Panc1 (cell line): Measurements from ENCODE around the gene IGFLR1. TPM values are rescaled to one million over a fixed set of nuclear protein-coding genes. Genes with fewer than 3 reads are reported as not detected.

ENCODE experiments used
- total RNA-seq: library from RNA; stranded (reverse); gene quantifications from one replicate; pipeline ENCODE4 v1.2.1, GENCODE V29; 2021; ENCODE audit not compliant: unreplicated experiment

The IGFLR1 gene
- total RNA-seq, 1 experiment from 2014 or later = 12.5 TPM

Other genes starting within 250 kb of the IGFLR1 start
- gene DMKN, start 228.8 kb downstream of the IGFLR1 start, total RNA-seq = 5.6 TPM
- 0.39 TPM for gene SBSN, start 214.1 kb downstream of the IGFLR1 start, total RNA-seq
- gene GAPDHS, start 209.0 kb downstream of the IGFLR1 start, total RNA-seq = not detected
- gene TMEM147, start 196.8 kb downstream of the IGFLR1 start, total RNA-seq = 157 TPM
- not detected for gene ATP4A, start 178.8 kb downstream of the IGFLR1 start, total RNA-seq
- gene PMIS2, start 156.3 kb downstream of the IGFLR1 start, total RNA-seq = not detected
- 23.2 TPM for gene HAUS5, start 129.7 kb downstream of the IGFLR1 start, total RNA-seq
- 180 TPM for gene RBM42, start 113.4 kb downstream of the IGFLR1 start, total RNA-seq
- 2.8 TPM for gene ETV2, start 100.7 kb downstream of the IGFLR1 start, total RNA-seq
- 835 TPM for gene COX6B1, start 94.1 kb downstream of the IGFLR1 start, total RNA-seq
- 0.67 TPM for gene UPK1A, start 75.9 kb downstream of the IGFLR1 start, total RNA-seq
- not detected for gene ZBTB32, start 37.9 kb downstream of the IGFLR1 start, total RNA-seq
- 68.8 TPM for gene KMT2B, start 24.4 kb downstream of the IGFLR1 start, total RNA-seq
- gene U2AF1L4, start 3.0 kb upstream of the IGFLR1 start, total RNA-seq = 29.8 TPM
- gene PSENEN, start 3.2 kb upstream of the IGFLR1 start, total RNA-seq = 169 TPM
- gene LIN37, start 6.1 kb upstream of the IGFLR1 start, total RNA-seq = 23.5 TPM
- 0.87 TPM for gene HSPB6, start 14.6 kb upstream of the IGFLR1 start, total RNA-seq
- gene PROSER3, start 15.7 kb upstream of the IGFLR1 start, total RNA-seq = 63.9 TPM
- 35.8 TPM for gene ARHGAP33, start 33.1 kb upstream of the IGFLR1 start, total RNA-seq
- not detected for gene PRODH2, start 70.4 kb upstream of the IGFLR1 start, total RNA-seq
- gene NPHS1, start 110.1 kb upstream of the IGFLR1 start, total RNA-seq = 0.67 TPM
- 5.0 TPM for gene KIRREL2, start 114.5 kb upstream of the IGFLR1 start, total RNA-seq
- 74.6 TPM for gene APLP1, start 126.1 kb upstream of the IGFLR1 start, total RNA-seq
- 20.5 TPM for gene NFKBID, start 158.1 kb upstream of the IGFLR1 start, total RNA-seq
- gene HCST, start 160.1 kb upstream of the IGFLR1 start, total RNA-seq = 2.9 TPM
- gene TYROBP, start 165.8 kb upstream of the IGFLR1 start, total RNA-seq = not detected
- 16.7 TPM for gene LRFN3, start 193.9 kb upstream of the IGFLR1 start, total RNA-seq